ENCODE results near the gene SIAH1.

- no peak for TF ChIP-seq KDM1A (IDR thresholded peaks at IDR 0.05; ENCODE audit: borderline replicate concordance, low read length)
- TF ChIP-seq POLR2A (IDR thresholded peaks at IDR 0.05; ENCODE audit: control extremely low read depth in 1 of 2, low read depth in 2 of 2, low read length in 2 of 2): no peak
These were observed 41.3 kb upstream of the SIAH1 start for GRCh38 chr16:48426244-48427141.

All from H1 (cell line).